Neural cell (in vitro differentiated cells): ENCODE data around the gene TPGS1. TPM values are rescaled to one million over a fixed set of nuclear protein-coding genes. Genes with fewer than 3 reads are reported as not detected.

Experiments used
- H2AFZ ChIP-seq: fragments of 200-600, 300-800 bp; sonication (generic), shearing (Covaris generic); 2 replicates; pipeline ENCODE4 v1.6.0; 2014; ENCODE audit warnings: low read depth, mild to moderate bottlenecking, antibody characterized with exemption, low read length, moderate library complexity
- H3F3A ChIP-seq: fragments of 200-600 bp; shearing (Covaris generic); 2 replicates; pipeline ENCODE4 v1.6.1; 2016; ENCODE audit warnings: mild to moderate bottlenecking, moderate library complexity, mixed read lengths, antibody characterized with exemption, low read length; ENCODE audit not compliant: insufficient read depth, poor library complexity, severe bottlenecking
- H3K27ac ChIP-seq: fragments of 200-600, 300-800 bp; sonication (generic), shearing (Covaris generic); 2 replicates; pipeline ENCODE4 v1.5.1; 2014; ENCODE audit warnings: mild to moderate bottlenecking, low read length, moderate library complexity
- H3K27me3 ChIP-seq: fragments of 300-800, 200-600 bp; sonication (generic), shearing (Covaris generic); 2 replicates; pipeline ENCODE4 v1.6.0; 2014; ENCODE audit warnings: mild to moderate bottlenecking, low read depth, low read length, moderate library complexity; ENCODE audit not compliant: insufficient read depth
- H3K36me3 ChIP-seq: fragments of 300-800, 200-600 bp; sonication (generic), shearing (Covaris generic); 2 replicates; pipeline ENCODE4 v1.5.1; 2014; ENCODE audit warnings: mild to moderate bottlenecking, antibody characterized with exemption, low read length, moderate library complexity; ENCODE audit not compliant: insufficient read depth
- H3K4me2 ChIP-seq: fragments of 300-800, 200-600 bp; sonication (generic), shearing (Covaris generic); 2 replicates; pipeline ENCODE4 v1.6.0; 2014; ENCODE audit warnings: mild to moderate bottlenecking, low read length
- H3K4me3 ChIP-seq: fragments of 300-800, 200-600 bp; sonication (generic), shearing (Covaris generic); 2 replicates; pipeline ENCODE4 v1.5.1; 2014; ENCODE audit warnings: mild to moderate bottlenecking, low read length, moderate library complexity
- H3K79me2 ChIP-seq: fragments of 200-600 bp; shearing (Covaris generic); replicated peaks from 2 replicates; pipeline ENCODE4 v1.6.0; 2014; ENCODE audit warnings: mild to moderate bottlenecking, low read length, moderate library complexity; ENCODE audit not compliant: insufficient read depth
- H3K9ac ChIP-seq: fragments of 300-800, 200-600 bp; sonication (generic), shearing (Covaris generic); 2 replicates; pipeline ENCODE4 v1.6.1; 2016; ENCODE audit warnings: mild to moderate bottlenecking, low read length, mixed read lengths
- H3K9me2 ChIP-seq: fragments of 200-600 bp; shearing (Covaris generic); 2 replicates; pipeline ENCODE4 v1.6.1; 2016; ENCODE audit warnings: mild to moderate bottlenecking, low read length, mixed read lengths; ENCODE audit not compliant: insufficient read depth
- H3K9me3 ChIP-seq: fragments of 200-600, 300-800 bp; sonication (generic), shearing (Covaris generic); 2 replicates; pipeline ENCODE4 v1.6.1; 2016; ENCODE audit warnings: mild to moderate bottlenecking, mixed run types, low read length, moderate library complexity, mixed read lengths
- H4K20me1 ChIP-seq: fragments of 200-600 bp; shearing (Covaris generic); 2 replicates; pipeline ENCODE4 v1.6.1; 2016; ENCODE audit warnings: mild to moderate bottlenecking, mixed run types; ENCODE audit not compliant: insufficient read depth
- CTCF ChIP-seq: fragments of 450-650 bp; IDR thresholded peaks from 2 replicates; pipeline ENCODE4 v1.5.1; 2014; ENCODE audit warnings: antibody characterized with exemption, mild to moderate bottlenecking, moderate library complexity; ENCODE audit not compliant: poor library complexity, severe bottlenecking
- EP300 ChIP-seq: fragments of 450-650 bp; conservative IDR thresholded peaks from 2 replicates; pipeline ENCODE4 v1.6.1; 2014; ENCODE audit warnings: antibody characterized with exemption, mild to moderate bottlenecking, moderate library complexity; ENCODE audit not compliant: poor library complexity, severe bottlenecking
- EZH2 ChIP-seq: fragments of 200-600, 300-800 bp; shearing (Covaris generic), sonication (generic); IDR thresholded peaks from 2 replicates; pipeline ENCODE4 v1.6.1; 2014; ENCODE audit warnings: antibody characterized with exemption, low read length, borderline replicate concordance, mild to moderate bottlenecking; ENCODE audit not compliant: insufficient read depth, poor library complexity, severe bottlenecking
- MXI1 ChIP-seq: fragments of 450-650 bp; conservative IDR thresholded peaks from 2 replicates; pipeline ENCODE4 v1.6.1; 2014; ENCODE audit warnings: antibody characterized with exemption, mild to moderate bottlenecking; ENCODE audit not compliant: poor library complexity, severe bottlenecking
- POLR2AphosphoS5 ChIP-seq: IDR thresholded peaks from 2 replicates; pipeline ENCODE4 v1.6.1; 2012
- RAD21 ChIP-seq: fragments of 450-650 bp; conservative IDR thresholded peaks from 2 replicates; pipeline ENCODE4 v1.6.1; 2014; ENCODE audit warnings: antibody characterized with exemption, mild to moderate bottlenecking, moderate library complexity
- REST ChIP-seq: IDR thresholded peaks from 2 replicates; pipeline ENCODE4 v1.6.1; 2012; ENCODE audit warnings: borderline replicate concordance
- SMC3 ChIP-seq: fragments of 450-650 bp; conservative IDR thresholded peaks from 2 replicates; pipeline ENCODE4 v1.6.1; 2014; ENCODE audit warnings: antibody characterized with exemption, mild to moderate bottlenecking, moderate library complexity; ENCODE audit not compliant: poor library complexity
- TAF1 ChIP-seq: IDR thresholded peaks from 2 replicates; pipeline ENCODE4 v1.6.1; 2012; ENCODE audit warnings: low read depth
- polyA plus RNA-seq: library from polyadenylated mRNA; depleted of rRNA; stranded (reverse); fragments of >200 nt; gene quantifications from 2 replicates; pipeline ENCODE4 v1.2.3, GENCODE V29; 2014

The TPGS1 gene
- polyA plus RNA-seq, 1 donor from 2014 or later, result 79.6 TPM

- H3K36me3 ChIP-seq, result no peaks in the 10 kb centered on the region
- no peak overlapping the region for H2AFZ ChIP-seq
- H3K27ac ChIP-seq, result no peak overlapping the region
- no peaks in the 10 kb centered on the region for H3F3A ChIP-seq
- no peak overlapping the region for H3K9ac ChIP-seq
- H3K27me3 ChIP-seq, result no peaks in the 10 kb centered on the region
- H3K4me3 ChIP-seq, result no peak overlapping the region
- no peak for TF ChIP-seq POLR2AphosphoS5
- no peak for TF ChIP-seq RAD21
- no peak for TF ChIP-seq EP300
- TF ChIP-seq MXI1, result no peak
- no peak for TF ChIP-seq SMC3
- no peak for TF ChIP-seq CTCF
- no peak for TF ChIP-seq EZH2
- TF ChIP-seq REST, result no peak
- TF ChIP-seq TAF1, result no peak
- no peak overlapping the region for H3K4me2 ChIP-seq
- H3K79me2 ChIP-seq, result no peaks in the 10 kb centered on the region
- H3K9me3 ChIP-seq, result no peaks in the 10 kb centered on the region
- H3K9me2 ChIP-seq, result no peaks in the 10 kb centered on the region
- no peaks in the 10 kb centered on the region for H4K20me1 ChIP-seq
These were observed 36.6 kb upstream of the TPGS1 start for GRCh38 chr19:470701-471100.

- Histone ChIP-seq H3K9me3 (no peaks in the 10 kb centered on the region), H3F3A (no peaks in the 10 kb centered on the region), H3K36me3 (no peaks in the 10 kb centered on the region), H2AFZ (no peak overlapping the region), H3K9me2 (no peaks in the 10 kb centered on the region), H3K9ac (no peak overlapping the region), H3K4me2 (no peak overlapping the region), H3K79me2 (no peaks in the 10 kb centered on the region), H3K27me3 (no peaks in the 10 kb centered on the region), H4K20me1 (no peaks in the 10 kb centered on the region), H3K4me3 (no peak overlapping the region), H3K27ac (no peak overlapping the region)
- no peak for TF ChIP-seq EZH2
- no peak for TF ChIP-seq RAD21
- TF ChIP-seq TAF1, result no peak
- no peak for TF ChIP-seq MXI1
- TF ChIP-seq SMC3, result no peak
- no peak for TF ChIP-seq REST
- no peak for TF ChIP-seq POLR2AphosphoS5
- no peak for TF ChIP-seq CTCF
- TF ChIP-seq EP300, result no peak
These were observed 35.1 kb upstream of the TPGS1 start for GRCh38 chr19:472005-472858.
